Chondrocyte (in vitro differentiated cells): Measurements from ENCODE around the gene PSMD14. TPM values are rescaled to one million over a fixed set of nuclear protein-coding genes. Genes with fewer than 3 reads are reported as not detected.

ENCODE experiments used
- DNase-seq: peaks from one replicate; pipeline ENCODE4 v3.0.0; 2021; ENCODE audit warnings: mixed read lengths, low spot score
- H3K27ac Mint-ChIP-seq: one replicate; pipeline ENCODE4 v1.8.0; 2021; ENCODE audit warnings: mild to moderate bottlenecking, moderate library complexity, mixed read lengths; ENCODE audit not compliant: unreplicated experiment
- H3K27me3 Mint-ChIP-seq: 2 replicates; pipeline ENCODE4 v1.8.0; 2021; ENCODE audit warnings: low read depth, mixed read lengths
- H3K36me3 Mint-ChIP-seq: 2 replicates; pipeline ENCODE4 v1.8.0; 2021; ENCODE audit warnings: low read depth, mixed read lengths
- H3K4me1 Mint-ChIP-seq: 2 replicates; pipeline ENCODE4 v1.8.0; 2021; ENCODE audit warnings: low read depth, mild to moderate bottlenecking, mixed read lengths
- H3K4me3 Mint-ChIP-seq: one replicate; pipeline ENCODE4 v1.8.0; 2021; ENCODE audit warnings: mild to moderate bottlenecking, moderate library complexity, mixed read lengths; ENCODE audit not compliant: unreplicated experiment
- H3K9me3 Mint-ChIP-seq: 2 replicates; pipeline ENCODE4 v1.8.0; 2021; ENCODE audit warnings: low read depth, mixed read lengths
- total RNA-seq: library from RNA; stranded (reverse); gene quantifications from 3 replicates; pipeline ENCODE4 v1.2.1, GENCODE V29; 2021
- TF ChIP-seq, protein P1 (sequence below): fragments of 200-600 bp; sonication (generic); IDR thresholded peaks from 2 replicates; pipeline ENCODE4 v1.5.0; 2021; ENCODE audit warnings: antibody characterized with exemption, mild to moderate bottlenecking, moderate library complexity

PSMD14 gene
- total RNA-seq, 1 donor from 2014 or later = 48.5 TPM

DNA sequence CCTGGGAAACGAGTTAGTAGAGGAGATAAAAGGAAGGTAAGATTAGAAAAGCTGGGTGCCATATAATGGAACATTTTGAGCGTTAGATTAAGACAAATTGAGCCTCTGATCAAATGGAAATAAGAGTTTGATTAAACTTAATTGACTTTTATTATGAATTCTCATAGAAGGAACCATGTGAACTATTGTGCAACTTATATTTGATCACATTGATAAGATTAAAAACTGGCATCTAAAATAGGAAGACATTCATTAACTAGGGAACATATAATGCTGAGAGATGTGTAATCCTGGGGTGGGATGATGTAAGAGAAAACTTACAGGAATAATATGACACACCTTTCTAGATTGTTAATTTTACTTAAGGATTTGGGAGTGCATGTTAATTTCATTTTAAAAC is 130.4 kb downstream of the PSMD14 start:
- Mint-ChIP-seq H3K27ac (no peak overlapping the region), H3K4me1 (no peaks in the 10 kb centered on the region), H3K36me3 (peaks cover 3% of the 10 kb centered on the region), H3K9me3 (peaks cover 6% of the 10 kb centered on the region), H3K27me3 (peaks cover 62% of the 10 kb centered on the region), H3K4me3 (no peak overlapping the region)
- no peak for DNase-seq
- TF ChIP-seq, protein P1, sequence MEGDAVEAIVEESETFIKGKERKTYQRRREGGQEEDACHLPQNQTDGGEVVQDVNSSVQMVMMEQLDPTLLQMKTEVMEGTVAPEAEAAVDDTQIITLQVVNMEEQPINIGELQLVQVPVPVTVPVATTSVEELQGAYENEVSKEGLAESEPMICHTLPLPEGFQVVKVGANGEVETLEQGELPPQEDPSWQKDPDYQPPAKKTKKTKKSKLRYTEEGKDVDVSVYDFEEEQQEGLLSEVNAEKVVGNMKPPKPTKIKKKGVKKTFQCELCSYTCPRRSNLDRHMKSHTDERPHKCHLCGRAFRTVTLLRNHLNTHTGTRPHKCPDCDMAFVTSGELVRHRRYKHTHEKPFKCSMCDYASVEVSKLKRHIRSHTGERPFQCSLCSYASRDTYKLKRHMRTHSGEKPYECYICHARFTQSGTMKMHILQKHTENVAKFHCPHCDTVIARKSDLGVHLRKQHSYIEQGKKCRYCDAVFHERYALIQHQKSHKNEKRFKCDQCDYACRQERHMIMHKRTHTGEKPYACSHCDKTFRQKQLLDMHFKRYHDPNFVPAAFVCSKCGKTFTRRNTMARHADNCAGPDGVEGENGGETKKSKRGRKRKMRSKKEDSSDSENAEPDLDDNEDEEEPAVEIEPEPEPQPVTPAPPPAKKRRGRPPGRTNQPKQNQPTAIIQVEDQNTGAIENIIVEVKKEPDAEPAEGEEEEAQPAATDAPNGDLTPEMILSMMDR = no peak

DNA sequence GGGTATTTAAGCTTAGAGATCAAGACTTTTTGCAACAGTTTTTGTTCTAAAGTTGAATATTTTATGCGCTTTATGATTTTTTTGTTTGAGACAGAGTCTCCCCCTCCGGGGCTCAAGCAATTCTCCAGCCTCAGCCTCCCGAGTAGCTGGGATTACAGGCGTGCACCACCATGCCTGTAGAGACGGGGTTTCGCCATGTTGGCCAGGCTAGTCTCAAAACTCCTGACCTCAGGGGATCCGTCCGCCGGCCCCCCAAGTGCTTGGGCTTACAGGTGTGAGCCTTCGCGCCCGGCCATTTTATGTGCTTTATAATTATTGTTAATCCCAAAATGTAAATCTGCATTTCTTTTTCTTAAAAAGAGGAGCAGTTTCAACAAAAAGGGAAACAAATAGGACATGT is 136.9 kb downstream of the PSMD14 start:
- H3K4me3 Mint-ChIP-seq = no peak overlapping the region
- TF ChIP-seq, protein P1 = no peak
- no peak overlapping the region for H3K27ac Mint-ChIP-seq
- H3K27me3 Mint-ChIP-seq = peaks cover 51% of the 10 kb centered on the region
- no peaks in the 10 kb centered on the region for H3K4me1 Mint-ChIP-seq
- no peaks in the 10 kb centered on the region for H3K36me3 Mint-ChIP-seq
- H3K9me3 Mint-ChIP-seq = no peaks in the 10 kb centered on the region
- DNase-seq = no peak

DNA sequence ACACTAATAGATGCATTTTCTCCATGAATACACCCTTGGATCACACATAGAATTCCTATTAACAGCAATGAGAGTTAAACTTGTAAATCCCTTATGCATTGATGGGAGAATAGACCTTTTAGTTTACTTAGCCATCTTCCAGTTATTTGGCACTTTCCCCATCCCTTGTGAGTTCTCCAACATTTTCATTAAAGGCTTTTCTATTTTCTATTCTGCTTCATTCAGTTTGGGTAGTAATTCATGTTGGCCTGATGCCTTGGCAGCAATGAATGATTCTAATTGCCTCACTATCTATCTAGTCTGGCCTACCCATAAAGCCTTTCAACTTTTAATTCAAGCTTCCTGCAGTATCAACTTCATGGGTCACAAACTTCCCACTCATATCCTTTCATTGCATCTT is 140.2 kb downstream of the PSMD14 start:
- peaks cover 35% of the 10 kb centered on the region for H3K27me3 Mint-ChIP-seq
- H3K36me3 Mint-ChIP-seq = no peaks in the 10 kb centered on the region
- H3K4me3 Mint-ChIP-seq = no peak overlapping the region
- no peaks in the 10 kb centered on the region for H3K9me3 Mint-ChIP-seq
- H3K27ac Mint-ChIP-seq = no peak overlapping the region
- DNase-seq = no peak
- TF ChIP-seq, protein P1 = no peak
- H3K4me1 Mint-ChIP-seq = no peaks in the 10 kb centered on the region

Other genes with a start within 250 kb of the PSMD14 start
- gene TANK, start 148.0 kb upstream of the PSMD14 start, total RNA-seq = 45.4 to 68.5 TPM (median 45.6 TPM) in 3 replicates
- gene TBR1, start 107.9 kb downstream of the PSMD14 start, total RNA-seq = not detected in 3 replicates